Choroid plexus epithelial cell (primary cell): Measurements from ENCODE around the gene CHRNG.

Experiments used
- DNase-seq: peaks from one replicate; pipeline ENCODE4 v3.0.0-alpha.2; 2010; ENCODE audit warnings: low read depth
- H3K4me3 ChIP-seq: 2 replicates; pipeline ENCODE4 v1.5.1; 2011; ENCODE audit warnings: low read depth, mild to moderate bottlenecking, control low read depth, low read length, moderate library complexity
- TF ChIP-seq, protein P1 (sequence below): conservative IDR thresholded peaks from 2 replicates; pipeline ENCODE4 v1.5.1; 2011; ENCODE audit warnings: low read depth, mild to moderate bottlenecking, control low read depth, inconsistent platforms, low read length, moderate library complexity

The CHRNG gene

GRCh38 chr2:232508251-232508650 is 31.2 kb upstream of the CHRNG start:
- TF ChIP-seq, protein P1, sequence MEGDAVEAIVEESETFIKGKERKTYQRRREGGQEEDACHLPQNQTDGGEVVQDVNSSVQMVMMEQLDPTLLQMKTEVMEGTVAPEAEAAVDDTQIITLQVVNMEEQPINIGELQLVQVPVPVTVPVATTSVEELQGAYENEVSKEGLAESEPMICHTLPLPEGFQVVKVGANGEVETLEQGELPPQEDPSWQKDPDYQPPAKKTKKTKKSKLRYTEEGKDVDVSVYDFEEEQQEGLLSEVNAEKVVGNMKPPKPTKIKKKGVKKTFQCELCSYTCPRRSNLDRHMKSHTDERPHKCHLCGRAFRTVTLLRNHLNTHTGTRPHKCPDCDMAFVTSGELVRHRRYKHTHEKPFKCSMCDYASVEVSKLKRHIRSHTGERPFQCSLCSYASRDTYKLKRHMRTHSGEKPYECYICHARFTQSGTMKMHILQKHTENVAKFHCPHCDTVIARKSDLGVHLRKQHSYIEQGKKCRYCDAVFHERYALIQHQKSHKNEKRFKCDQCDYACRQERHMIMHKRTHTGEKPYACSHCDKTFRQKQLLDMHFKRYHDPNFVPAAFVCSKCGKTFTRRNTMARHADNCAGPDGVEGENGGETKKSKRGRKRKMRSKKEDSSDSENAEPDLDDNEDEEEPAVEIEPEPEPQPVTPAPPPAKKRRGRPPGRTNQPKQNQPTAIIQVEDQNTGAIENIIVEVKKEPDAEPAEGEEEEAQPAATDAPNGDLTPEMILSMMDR, result no peak
- H3K4me3 ChIP-seq, result no peak overlapping the region
- no peak for DNase-seq

GRCh38 chr2:232511336-232511890 is 28.1 kb upstream of the CHRNG start:
- no peak for DNase-seq
- TF ChIP-seq, protein P1, result no peak
- no peak overlapping the region for H3K4me3 ChIP-seq

- TF ChIP-seq, protein P1, result no peak
- no peak for DNase-seq
- H3K4me3 ChIP-seq, result no peak overlapping the region
These were observed 26.9 kb upstream of the CHRNG start for GRCh38 chr2:232512602-232513001.

DNA sequence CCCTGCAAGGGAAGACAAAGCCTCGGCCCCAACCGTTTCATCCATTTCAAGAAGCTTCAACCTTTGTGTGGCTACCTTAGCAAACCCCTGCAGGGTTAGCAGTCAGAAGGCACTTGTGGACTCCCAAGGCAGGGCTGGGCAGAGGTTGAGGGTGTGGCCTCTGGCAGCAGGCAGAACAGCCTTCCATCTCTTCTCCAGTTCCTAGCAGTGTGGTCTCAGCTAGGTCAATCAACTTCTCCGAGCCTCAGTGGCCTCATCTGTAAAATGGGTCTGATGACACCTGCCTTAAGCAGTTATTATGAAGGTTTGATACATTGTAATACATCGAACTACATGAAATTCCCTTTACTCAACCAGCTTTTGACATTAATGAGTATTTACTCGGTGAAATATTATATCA is 26.1 kb upstream of the CHRNG start:
- TF ChIP-seq, protein P1, result no peak

DNA sequence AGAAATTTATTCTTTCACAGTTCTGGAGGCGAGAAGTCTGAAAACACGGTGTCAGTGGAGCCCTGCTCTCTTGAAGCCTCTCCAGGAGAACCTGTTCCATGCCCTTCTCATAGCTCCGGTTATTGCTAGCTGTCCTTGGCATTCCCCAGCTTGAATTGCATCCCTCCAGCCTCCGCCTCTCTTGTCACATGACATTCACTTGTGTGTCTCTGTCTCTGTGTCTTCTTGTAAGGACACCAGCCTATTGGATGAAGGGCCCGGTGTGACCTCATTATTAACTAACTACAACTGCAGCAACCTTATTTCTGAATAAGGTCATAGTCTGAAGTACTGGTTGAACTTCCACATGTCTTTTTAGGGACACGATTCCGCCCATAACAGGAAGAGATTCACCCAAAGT is 23.9 kb upstream of the CHRNG start:
- TF ChIP-seq, protein P1, result no peak
- H3K4me3 ChIP-seq, result no peak overlapping the region

More for the DNA sequence above, 26.1 kb upstream of the CHRNG start:
- no peak overlapping the region for H3K4me3 ChIP-seq
- no peak for DNase-seq

DNA sequence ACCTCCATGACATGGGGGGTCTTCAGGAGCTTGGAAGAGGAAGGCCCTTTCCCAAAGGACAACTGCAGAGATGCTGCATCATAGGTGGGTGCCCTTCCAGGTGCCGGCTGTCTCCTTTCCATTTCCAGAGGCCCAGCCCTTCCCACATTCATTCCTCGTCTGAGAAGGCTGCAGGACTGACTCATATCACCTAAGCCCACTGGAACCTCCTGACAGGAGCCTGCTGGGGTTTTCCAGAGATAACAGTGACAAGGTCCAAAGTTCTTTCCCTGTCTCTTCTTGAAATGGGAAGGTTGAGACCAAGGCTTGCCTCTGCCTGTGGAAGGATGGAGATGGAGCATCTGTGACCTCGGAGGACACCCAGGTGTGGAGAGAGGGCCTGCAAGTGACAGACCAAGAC is 22.9 kb upstream of the CHRNG start:
- no peak overlapping the region for H3K4me3 ChIP-seq
- TF ChIP-seq, protein P1, result no peak
- no peak for DNase-seq

More for the DNA sequence above, 23.9 kb upstream of the CHRNG start:
- DNase-seq, result no peak

GRCh38 chr2:232518844-232519243 is 20.6 kb upstream of the CHRNG start:
- no peak for DNase-seq
- H3K4me3 ChIP-seq, result no peak overlapping the region
- TF ChIP-seq, protein P1, result no peak
